ENCODE measurements around the gene IBTK.

- TF ChIP-seq POLR2AphosphoS5 (IDR thresholded peaks at IDR 0.05) (no peak), CTCF (IDR thresholded peaks at IDR 0.05) (no peak)
These were observed 116.1 kb downstream of the IBTK start for GRCh38 chr6:82131441-82131840.

Measured in esophagus muscularis mucosa (tissue), 3 donors.